ENCODE results near the gene IER5L.

- TF ChIP-seq CTCF (IDR thresholded peaks at IDR 0.05) (no peak), ZFX (IDR thresholded peaks at IDR 0.05; ENCODE audit: borderline replicate concordance) (no peak)
Measured at GRCh38 chr9:129220771-129221170, 42.7 kb upstream of the IER5L start.

Measured in 22Rv1 (cell line).